Cardiac muscle cell (in vitro differentiated cells and primary cell): Measurements from ENCODE around the gene SOBP. TPM values are rescaled to one million over a fixed set of nuclear protein-coding genes. Genes with fewer than 3 reads are reported as not detected.

Experiments used
- DNase-seq, 2 donors: peaks; one replicate each; pipeline versions ENCODE4 v3.0.0 to v3.0.0-alpha.2; 2010 to 2017; ENCODE audit warnings: low read depth in 1 of 2, low spot score in 1 of 2
- H3K27ac ChIP-seq: fragments of 200-600 bp; sonication (generic); 2 replicates; pipeline ENCODE4 v1.5.1; 2016
- H3K27me3 ChIP-seq: fragments of 200-600 bp; sonication (generic); 2 replicates; pipeline ENCODE4 v1.6.0; 2016; ENCODE audit warnings: control low read depth
- H3K36me3 ChIP-seq: fragments of 200-600 bp; sonication (generic); 2 replicates; pipeline ENCODE4 v1.5.1; 2016; ENCODE audit warnings: control low read depth
- H3K4me1 ChIP-seq: fragments of 200-600 bp; sonication (generic); 2 replicates; pipeline ENCODE4 v1.8.1; 2017; ENCODE audit warnings: low read depth, mild to moderate bottlenecking, mixed run types
- H3K4me3 ChIP-seq: fragments of 200-600 bp; sonication (generic); 2 replicates; pipeline ENCODE4 v1.5.1; 2016; ENCODE audit warnings: mild to moderate bottlenecking
- H3K9me3 ChIP-seq: fragments of 200-600 bp; sonication (generic); 2 replicates; pipeline ENCODE4 v1.5.1; 2017; ENCODE audit warnings: low read depth, mild to moderate bottlenecking, control low read depth
- polyA plus RNA-seq: library from polyadenylated mRNA; unstranded; fragments of >200 nt; fragmentation: Nextera tagmentation; extraction: Ambion mirVana; gene quantifications from 2 replicates; pipeline ENCODE4 v1.2.1, GENCODE V29; 2016
- total RNA-seq: library from RNA; depleted of rRNA; stranded (reverse); fragments of >200 nt; gene quantifications from 2 replicates; pipeline ENCODE4 v1.2.3, GENCODE V29; 2016
- TF ChIP-seq, protein P1 (sequence below): IDR thresholded peaks from 2 replicates; pipeline ENCODE4 v1.5.1; 2012; ENCODE audit warnings: low read depth, mild to moderate bottlenecking, low read length

SOBP gene
- total and polyA plus RNA-seq, 2 experiments from 2014 or later: 27.5 to 30.8 TPM

- H3K4me1 ChIP-seq: no peaks in the 10 kb centered on the region
- H3K27ac ChIP-seq: no peak overlapping the region
- no peaks in the 10 kb centered on the region for H3K36me3 ChIP-seq
- H3K4me3 ChIP-seq: no peak overlapping the region
- no peaks in the 10 kb centered on the region for H3K9me3 ChIP-seq
- no peaks in the 10 kb centered on the region for H3K27me3 ChIP-seq
- DNase-seq: peak in 1 of 2 donors; percentile 76
- TF ChIP-seq, protein P1, sequence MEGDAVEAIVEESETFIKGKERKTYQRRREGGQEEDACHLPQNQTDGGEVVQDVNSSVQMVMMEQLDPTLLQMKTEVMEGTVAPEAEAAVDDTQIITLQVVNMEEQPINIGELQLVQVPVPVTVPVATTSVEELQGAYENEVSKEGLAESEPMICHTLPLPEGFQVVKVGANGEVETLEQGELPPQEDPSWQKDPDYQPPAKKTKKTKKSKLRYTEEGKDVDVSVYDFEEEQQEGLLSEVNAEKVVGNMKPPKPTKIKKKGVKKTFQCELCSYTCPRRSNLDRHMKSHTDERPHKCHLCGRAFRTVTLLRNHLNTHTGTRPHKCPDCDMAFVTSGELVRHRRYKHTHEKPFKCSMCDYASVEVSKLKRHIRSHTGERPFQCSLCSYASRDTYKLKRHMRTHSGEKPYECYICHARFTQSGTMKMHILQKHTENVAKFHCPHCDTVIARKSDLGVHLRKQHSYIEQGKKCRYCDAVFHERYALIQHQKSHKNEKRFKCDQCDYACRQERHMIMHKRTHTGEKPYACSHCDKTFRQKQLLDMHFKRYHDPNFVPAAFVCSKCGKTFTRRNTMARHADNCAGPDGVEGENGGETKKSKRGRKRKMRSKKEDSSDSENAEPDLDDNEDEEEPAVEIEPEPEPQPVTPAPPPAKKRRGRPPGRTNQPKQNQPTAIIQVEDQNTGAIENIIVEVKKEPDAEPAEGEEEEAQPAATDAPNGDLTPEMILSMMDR: no peak
These were observed 200.7 kb downstream of the SOBP start for GRCh38 chr6:107690643-107691061.

DNA sequence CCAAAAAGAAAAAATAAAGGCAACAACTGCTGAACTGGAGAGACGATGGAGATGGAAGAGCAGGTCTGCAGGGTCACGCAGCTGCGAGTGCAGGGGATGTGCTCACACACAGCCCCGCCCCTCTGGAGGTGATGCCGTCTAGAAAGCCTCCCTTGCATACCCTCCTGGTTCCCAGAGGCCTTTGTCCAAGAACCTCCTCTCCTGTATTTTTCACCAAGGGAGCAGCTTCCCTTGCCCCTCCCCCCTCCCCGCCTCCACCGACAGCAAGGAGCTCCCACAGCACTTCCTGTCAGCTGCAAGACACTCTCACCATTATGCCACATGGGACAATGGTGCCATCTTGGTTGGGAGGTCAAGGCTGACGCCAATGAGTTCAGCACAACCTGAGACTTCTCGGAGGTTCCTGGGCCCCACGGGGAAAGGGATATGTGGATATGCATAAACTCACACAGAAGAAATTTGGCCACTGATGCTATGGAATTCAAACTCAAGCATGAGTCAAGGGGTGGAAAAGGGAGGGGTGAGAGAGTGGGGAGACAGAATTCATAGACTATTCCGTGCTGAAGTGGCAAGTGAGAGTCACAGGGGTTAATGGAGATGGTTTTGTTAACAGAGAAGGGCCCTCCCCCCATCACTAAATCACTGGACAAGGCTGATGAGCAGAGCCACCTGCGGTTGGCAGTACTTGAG lies 201.3 kb downstream of the SOBP start:
- H3K36me3 ChIP-seq: no peaks in the 10 kb centered on the region
- no peaks in the 10 kb centered on the region for H3K9me3 ChIP-seq
- H3K27ac ChIP-seq: no peak overlapping the region
- no peaks in the 10 kb centered on the region for H3K4me1 ChIP-seq
- H3K27me3 ChIP-seq: no peaks in the 10 kb centered on the region
- TF ChIP-seq, protein P1: no peak
- peak in 1 of 2 donors; percentile 78 for DNase-seq
- no peak overlapping the region for H3K4me3 ChIP-seq

DNA sequence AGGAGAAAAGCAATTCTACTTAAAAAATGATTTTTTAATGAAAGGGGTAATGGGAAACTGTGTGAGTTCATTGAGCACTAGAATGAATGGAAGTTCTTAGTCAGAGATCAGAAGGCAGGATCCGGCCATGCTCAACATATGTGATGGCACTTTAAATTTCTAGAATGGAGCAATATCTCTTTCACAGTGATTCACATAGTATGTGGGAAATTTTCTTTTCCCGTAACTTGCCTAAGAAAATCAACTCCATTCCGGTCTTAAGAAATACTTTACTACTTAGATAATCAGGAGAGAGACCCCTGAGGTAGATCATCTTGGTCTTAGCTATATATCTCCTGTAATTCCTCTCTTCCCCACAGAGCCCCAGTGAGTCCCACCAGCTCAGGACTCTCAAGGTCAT lies 202.4 kb downstream of the SOBP start:
- Histone ChIP-seq H3K36me3 (no peaks in the 10 kb centered on the region), H3K27me3 (no peaks in the 10 kb centered on the region), H3K4me3 (no peak overlapping the region), H3K27ac (no peak overlapping the region), H3K4me1 (no peaks in the 10 kb centered on the region), H3K9me3 (no peaks in the 10 kb centered on the region)
- TF ChIP-seq, protein P1: no peak
- DNase-seq: peak in 1 of 2 donors; percentile 85

GRCh38 chr6:107695061-107695720 lies 205.3 kb downstream of the SOBP start:
- no peak overlapping the region for H3K4me3 ChIP-seq
- TF ChIP-seq, protein P1: no peak
- H3K27ac ChIP-seq: no peak overlapping the region
- no peaks in the 10 kb centered on the region for H3K36me3 ChIP-seq
- H3K27me3 ChIP-seq: no peaks in the 10 kb centered on the region
- no peaks in the 10 kb centered on the region for H3K9me3 ChIP-seq
- peak in 1 of 2 donors; percentile 30 for DNase-seq
- peaks cover 4% of the 10 kb centered on the region for H3K4me1 ChIP-seq

DNA sequence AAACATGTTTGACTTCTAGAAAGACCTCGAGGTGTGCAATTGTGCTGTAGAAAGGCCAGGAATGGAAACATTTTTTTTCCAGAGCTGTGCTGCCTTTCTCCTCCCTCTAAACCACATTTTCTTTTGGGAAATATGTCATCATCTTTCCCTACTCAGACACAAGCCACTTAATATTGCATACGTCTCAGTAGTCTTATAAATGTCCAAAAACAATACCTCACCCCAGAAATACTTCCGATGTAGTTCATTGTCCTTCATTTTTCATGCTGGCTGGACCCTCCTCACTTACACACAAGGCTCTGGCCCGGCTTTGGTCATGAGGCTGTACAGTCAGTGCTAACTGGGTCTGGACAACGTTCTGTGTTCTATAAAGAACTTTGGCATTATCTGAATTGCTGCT lies 207.8 kb downstream of the SOBP start:
- Histone ChIP-seq H3K36me3 (no peaks in the 10 kb centered on the region), H3K4me1 (peaks cover 4% of the 10 kb centered on the region), H3K9me3 (no peaks in the 10 kb centered on the region), H3K27ac (peak overlapping the region; percentile 11), H3K27me3 (no peaks in the 10 kb centered on the region), H3K4me3 (no peak overlapping the region)
- peak; percentile 64 to 65 for DNase-seq
- TF ChIP-seq, protein P1: no peak
